Breast epithelium (tissue), 3 donors: ENCODE results near the gene HIP1R.

Source experiments
- CTCF ChIP-seq, 3 donors: fragments of 450-650 bp; IDR thresholded peaks; one replicate each; pipeline ENCODE4 v1.5.1; 2016 to 2017; ENCODE audit warnings: antibody characterized with exemption in 3 of 3, mild to moderate bottlenecking in 3 of 3, moderate library complexity in 3 of 3
- POLR2A ChIP-seq: fragments of 450-650 bp; IDR thresholded peaks from one replicate; pipeline ENCODE4 v1.6.1; 2016; ENCODE audit warnings: antibody characterized with exemption, mild to moderate bottlenecking, moderate library complexity
- POLR2AphosphoS5 ChIP-seq, 3 donors: sonication (generic); formaldehyde crosslinking; IDR thresholded peaks; one replicate each; pipeline ENCODE4 v1.6.1; 2017; ENCODE audit warnings: antibody characterized with exemption in 3 of 3

DNA sequence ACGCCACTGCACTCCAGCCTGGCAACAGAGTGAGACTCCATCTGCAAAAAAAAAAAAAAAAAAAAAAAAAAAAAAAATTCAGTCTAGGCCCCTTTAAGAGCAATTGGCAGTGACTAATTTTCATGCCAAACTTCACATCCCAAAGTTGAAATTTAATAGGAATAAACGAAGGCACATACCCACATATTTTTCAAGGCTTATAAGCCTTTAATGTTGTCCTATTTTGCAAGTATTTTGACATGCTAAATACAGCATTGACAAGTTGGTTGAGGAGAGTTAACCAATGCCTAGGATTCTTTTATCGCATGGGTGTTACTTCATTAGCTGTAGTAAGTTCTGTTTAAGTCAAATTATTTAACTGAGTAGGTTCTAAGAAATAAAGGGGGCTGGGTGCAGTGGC, 23.5 kb upstream of the HIP1R start:
- TF ChIP-seq CTCF (IDR thresholded peaks at IDR 0.05) (no peak), POLR2AphosphoS5 (IDR thresholded peaks at IDR 0.05) (no peak), POLR2A (no peak)
